IMR-90 (cell line): ENCODE results near the gene C16orf96. TPM values are rescaled to one million over a fixed set of nuclear protein-coding genes. Genes with fewer than 3 reads are reported as not detected.

Source experiments
- ATAC-seq: fragments of 200-7000 bp; cut with Tn5 transposase; 2 replicates; pipeline ENCODE4 v1.9.1; 2020; ENCODE audit warnings: low read depth, mild to moderate bottlenecking, moderate library complexity
- BruUV-seq: library from RNA; stranded (reverse); fragments of 400-500 nt; replicated peaks from 2 replicates; lab custom pipeline; 2021; lab: Mats Ljungman, UMichigan
- CTCF ChIA-PET: fragments of 300-600 bp; formaldehyde crosslinking; extraction: SDS; loops from one replicate; lab custom pipeline; 2021; ENCODE audit warnings: antibody characterized with exemption; lab: Yijun Ruan, JAX
- POLR2A ChIA-PET: fragments of 300-600 bp; sonication (Branson Sonifier 250); formaldehyde crosslinking; loops from one replicate; lab custom pipeline; 2022; ENCODE audit warnings: antibody characterized with exemption; ENCODE audit not compliant: unreplicated experiment; lab: Charles Lee
- DNase-seq: peaks from one replicate; pipeline ENCODE4 v3.0.0; 2013
- H2AFZ ChIP-seq: replicated peaks from 2 replicates; pipeline ENCODE3; 2013; ENCODE audit warnings: low read length, mild to moderate bottlenecking; ENCODE audit not compliant: poor library complexity
- H2AK5ac ChIP-seq: 2 replicates; pipeline ENCODE4 v1.6.1; 2013; ENCODE audit warnings: low read depth, low read length, inconsistent platforms
- H2AK9ac ChIP-seq: replicated peaks from 2 replicates; pipeline ENCODE3; 2013; ENCODE audit warnings: mild to moderate bottlenecking, low read depth, low read length, moderate library complexity; ENCODE audit not compliant: poor library complexity
- H2BK120ac ChIP-seq: 2 replicates; pipeline ENCODE4 v1.6.1; 2013; ENCODE audit warnings: low read depth, low read length, inconsistent platforms
- H2BK15ac ChIP-seq: 3 replicates; pipeline ENCODE4 v1.6.1; 2013; ENCODE audit warnings: low read depth, low read length, inconsistent platforms
- H2BK20ac ChIP-seq: 2 replicates; pipeline ENCODE4 v1.6.1; 2013; ENCODE audit warnings: low read depth, mild to moderate bottlenecking, inconsistent platforms, low read length, moderate library complexity
- H2BK5ac ChIP-seq: 2 replicates; pipeline ENCODE4 v1.6.1; 2013; ENCODE audit warnings: mild to moderate bottlenecking, low read depth, low read length, inconsistent platforms; ENCODE audit not compliant: poor library complexity, severe bottlenecking
- H3K14ac ChIP-seq: replicated peaks from 2 replicates; pipeline ENCODE4 v1.6.1; 2013; ENCODE audit warnings: low read depth, low read length, inconsistent platforms
- H3K18ac ChIP-seq: 2 replicates; pipeline ENCODE4 v1.6.1; 2013; ENCODE audit warnings: low read depth, low read length, control low read depth
- H3K23ac ChIP-seq: 2 replicates; pipeline ENCODE4 v1.6.1; 2013; ENCODE audit warnings: low read depth, low read length, inconsistent platforms
- H3K27ac ChIP-seq: 2 replicates; pipeline ENCODE4 v1.5.1; 2013; ENCODE audit warnings: mild to moderate bottlenecking, control low read depth, low read length; ENCODE audit not compliant: insufficient read depth
- H3K27me3 ChIP-seq: 2 replicates; pipeline ENCODE4 v1.6.1; 2013; ENCODE audit warnings: low read length; ENCODE audit not compliant: control insufficient read depth, insufficient read depth
- H3K36me3 ChIP-seq: 2 replicates; pipeline ENCODE4 v1.6.1; 2013; ENCODE audit warnings: low read length, mixed read lengths; ENCODE audit not compliant: control insufficient read depth, insufficient read depth
- H3K4ac ChIP-seq: 2 replicates; pipeline ENCODE4 v1.6.1; 2013; ENCODE audit warnings: low read depth, low read length, inconsistent platforms
- H3K4me1 ChIP-seq: 2 replicates; pipeline ENCODE4 v1.6.1; 2013; ENCODE audit warnings: low read length, mixed read lengths; ENCODE audit not compliant: control insufficient read depth, insufficient read depth
- H3K4me2 ChIP-seq: 2 replicates; pipeline ENCODE4 v1.6.1; 2013; ENCODE audit warnings: low read depth, mild to moderate bottlenecking, control low read depth, low read length, moderate library complexity
- H3K4me3 ChIP-seq: 2 replicates; pipeline ENCODE4 v1.5.1; 2013; ENCODE audit warnings: low read depth, mild to moderate bottlenecking, control low read depth, low read length, moderate library complexity; ENCODE audit not compliant: insufficient read depth
- H3K56ac ChIP-seq: 2 replicates; pipeline ENCODE4 v1.6.1; 2013; ENCODE audit warnings: low read length, inconsistent platforms; ENCODE audit not compliant: insufficient read depth; ENCODE audit errors: extremely low read depth
- H3K79me1 ChIP-seq, 2 experiments: 2 replicates each; pipeline ENCODE4 v1.6.1; 2013; ENCODE audit warnings: low read length in 2 of 2, inconsistent platforms in 1 of 2, low read depth in 1 of 2
- H3K9ac ChIP-seq: 2 replicates; pipeline ENCODE4 v1.6.1; 2013; ENCODE audit warnings: low read depth, low read length, control low read depth
- H3K9me1 ChIP-seq: 2 replicates; pipeline ENCODE4 v1.6.1; 2013; ENCODE audit warnings: low read length, inconsistent platforms; ENCODE audit not compliant: insufficient read depth
- H3K9me3 ChIP-seq: 2 replicates; pipeline ENCODE4 v1.6.1; 2013; ENCODE audit warnings: low read length; ENCODE audit not compliant: control insufficient read depth, insufficient read depth
- H4K20me1 ChIP-seq: 2 replicates; pipeline ENCODE4 v1.6.1; 2013; ENCODE audit warnings: low read length, inconsistent platforms; ENCODE audit not compliant: insufficient read depth
- H4K5ac ChIP-seq: 2 replicates; pipeline ENCODE4 v1.6.1; 2013; ENCODE audit warnings: mild to moderate bottlenecking, low read depth, low read length, control low read depth
- H4K8ac ChIP-seq, 2 experiments: 2 replicates each; pipeline ENCODE4 v1.6.1; 2013; ENCODE audit warnings: low read depth in 2 of 2, low read length in 2 of 2, control low read depth in 1 of 2, inconsistent platforms in 1 of 2
- H4K91ac ChIP-seq: 2 replicates; pipeline ENCODE4 v1.6.1; 2013; ENCODE audit warnings: low read depth, low read length, inconsistent platforms; ENCODE audit not compliant: insufficient read depth
- BHLHE40 ChIP-seq: fragments of 150-350 bp; IDR thresholded peaks from 2 replicates; pipeline ENCODE4 v1.6.1; 2016; ENCODE audit warnings: mild to moderate bottlenecking, low read depth, low read length
- CHD1 ChIP-seq: IDR thresholded peaks from 2 replicates; pipeline ENCODE4 v1.6.1; 2012; ENCODE audit warnings: low read depth, low read length, improper control_type of control experiment
- FOS ChIP-seq: fragments of 150-350 bp; IDR thresholded peaks from 2 replicates; pipeline ENCODE4 v1.6.1; 2016; ENCODE audit warnings: low read depth, low read length
- MXI1 ChIP-seq: IDR thresholded peaks from 2 replicates; pipeline ENCODE4 v1.6.1; 2012; ENCODE audit warnings: low read depth, mild to moderate bottlenecking, low read length, moderate library complexity, borderline replicate concordance
- NFE2L2 ChIP-seq: fragments of 150-350 bp; IDR thresholded peaks from 2 replicates; pipeline ENCODE4 v1.6.1; 2016; ENCODE audit warnings: low read depth, mild to moderate bottlenecking, low read length
- RFX5 ChIP-seq: IDR thresholded peaks from 2 replicates; pipeline ENCODE4 v1.8.0; 2012; ENCODE audit warnings: low read depth, mild to moderate bottlenecking, low read length, moderate library complexity
- SMC3 ChIP-seq: fragments of 150-350 bp; IDR thresholded peaks from 2 replicates; pipeline ENCODE4 v1.6.1; 2016; ENCODE audit warnings: low read depth, mild to moderate bottlenecking, antibody characterized with exemption, low read length, moderate library complexity
- WGBS, 2 experiments: methylation state at CpG; one replicate each; pipeline versions ENCODE4 v1.1.5 to v1.1.7; 2013; ENCODE audit warnings: missing lambda C conversion rate in 2 of 2; ENCODE audit not compliant: insufficient read length in 1 of 2; ENCODE audit errors: extremely low coverage in 2 of 2; 5-methylcytosine and 5-hydroxymethylcytosine counted together
- dilution Hi-C: fragments of 300-500 bp; cut with HindIII; formaldehyde crosslinking; loops from one replicate; pipeline ENCODE4 v1.14.3; 2018; ENCODE audit warnings: low sequenced_read_pairs; ENCODE audit not compliant: unreplicated experiment
- in situ Hi-C: fragments of 300-500 bp; cut with MboI; formaldehyde crosslinking; loops from 3 replicates; pipeline ENCODE4 v1.14.3; 2019; ENCODE audit warnings: low sequenced_read_pairs, inconsistent platforms, mixed read lengths
- intact Hi-C: fragments of 100-400 bp; cut with micrococcal nuclease; formaldehyde crosslinking; loops from 2 replicates; pipeline ENCODE4 v1.10.0; 2022
- polyA plus RNA-seq, 3 experiments: library from polyadenylated mRNA; depleted of rRNA; stranded (reverse); fragments of >200 nt; gene quantifications; 2 replicates each; pipeline ENCODE4 v1.2.3, GENCODE V29; 2012; ENCODE audit warnings: low replicate concordance in 1 of 3
- total RNA-seq: library from RNA; depleted of rRNA; stranded (reverse); fragments of >200 nt; gene quantifications from 2 replicates; pipeline ENCODE4 v1.2.3, GENCODE V29; 2012
- TF ChIP-seq, protein P1 (sequence below): conservative IDR thresholded peaks from 2 replicates; pipeline ENCODE4 v1.5.1; 2012; ENCODE audit warnings: mild to moderate bottlenecking, low read depth, low read length, improper control_type of control experiment
- TF ChIP-seq, protein P2 (sequence below): fragments of 150-350 bp; IDR thresholded peaks from 2 replicates; pipeline ENCODE4 v1.6.1; 2017; ENCODE audit warnings: mild to moderate bottlenecking, antibody characterized with exemption, low read length, low read depth
- TF ChIP-seq, protein P3 (sequence below): fragments of 150-350 bp; IDR thresholded peaks from 2 replicates; pipeline ENCODE4 v1.6.1; 2016; ENCODE audit warnings: low read depth, mild to moderate bottlenecking, low read length, moderate library complexity, borderline replicate concordance

The C16orf96 gene
- total and polyA plus RNA-seq, 2 of the 4 experiments (the other 2 are of a cell fraction): not detected

DNA sequence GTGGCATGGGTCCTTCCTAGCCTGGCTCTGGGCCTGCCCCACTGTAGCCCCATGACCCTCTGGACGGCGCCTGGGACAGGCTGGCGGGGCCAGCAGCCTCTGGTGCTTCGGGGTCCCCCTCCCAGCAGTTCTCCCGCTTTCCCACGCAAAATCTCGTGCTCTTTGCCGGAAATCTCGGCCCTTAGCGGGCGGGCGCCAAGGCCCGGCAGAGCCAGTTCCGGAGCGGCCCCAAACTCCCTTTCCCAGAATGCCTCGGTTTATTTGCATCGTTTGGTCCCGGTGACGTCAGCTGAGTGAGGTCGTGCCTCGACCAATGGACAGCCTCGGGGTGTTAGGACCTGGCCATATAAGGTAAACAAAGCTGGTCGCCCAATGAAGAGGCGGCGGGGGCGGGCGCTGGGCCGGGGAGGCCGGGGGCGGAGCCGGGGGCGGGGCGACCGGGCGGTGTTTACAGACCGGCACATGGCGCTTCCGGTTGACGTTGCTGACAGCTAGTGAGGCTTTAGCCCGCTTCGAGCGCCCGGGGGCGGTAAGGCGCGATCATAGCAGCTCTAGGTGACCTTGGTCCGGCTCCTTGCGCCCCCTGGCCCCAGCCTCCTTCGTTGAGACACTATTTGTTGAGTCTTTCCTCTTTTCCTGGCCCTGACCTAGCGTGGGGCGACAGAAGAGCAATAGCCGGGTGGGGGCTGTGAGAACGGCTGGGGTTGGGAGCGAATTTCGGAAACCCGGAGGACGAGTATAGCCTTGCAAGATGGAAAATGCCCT is 60.1 kb downstream of the C16orf96 start (continued):
- TF ChIP-seq, protein P1, sequence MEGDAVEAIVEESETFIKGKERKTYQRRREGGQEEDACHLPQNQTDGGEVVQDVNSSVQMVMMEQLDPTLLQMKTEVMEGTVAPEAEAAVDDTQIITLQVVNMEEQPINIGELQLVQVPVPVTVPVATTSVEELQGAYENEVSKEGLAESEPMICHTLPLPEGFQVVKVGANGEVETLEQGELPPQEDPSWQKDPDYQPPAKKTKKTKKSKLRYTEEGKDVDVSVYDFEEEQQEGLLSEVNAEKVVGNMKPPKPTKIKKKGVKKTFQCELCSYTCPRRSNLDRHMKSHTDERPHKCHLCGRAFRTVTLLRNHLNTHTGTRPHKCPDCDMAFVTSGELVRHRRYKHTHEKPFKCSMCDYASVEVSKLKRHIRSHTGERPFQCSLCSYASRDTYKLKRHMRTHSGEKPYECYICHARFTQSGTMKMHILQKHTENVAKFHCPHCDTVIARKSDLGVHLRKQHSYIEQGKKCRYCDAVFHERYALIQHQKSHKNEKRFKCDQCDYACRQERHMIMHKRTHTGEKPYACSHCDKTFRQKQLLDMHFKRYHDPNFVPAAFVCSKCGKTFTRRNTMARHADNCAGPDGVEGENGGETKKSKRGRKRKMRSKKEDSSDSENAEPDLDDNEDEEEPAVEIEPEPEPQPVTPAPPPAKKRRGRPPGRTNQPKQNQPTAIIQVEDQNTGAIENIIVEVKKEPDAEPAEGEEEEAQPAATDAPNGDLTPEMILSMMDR: peak; percentile 46
- TF ChIP-seq CHD1: no peak

DNA sequence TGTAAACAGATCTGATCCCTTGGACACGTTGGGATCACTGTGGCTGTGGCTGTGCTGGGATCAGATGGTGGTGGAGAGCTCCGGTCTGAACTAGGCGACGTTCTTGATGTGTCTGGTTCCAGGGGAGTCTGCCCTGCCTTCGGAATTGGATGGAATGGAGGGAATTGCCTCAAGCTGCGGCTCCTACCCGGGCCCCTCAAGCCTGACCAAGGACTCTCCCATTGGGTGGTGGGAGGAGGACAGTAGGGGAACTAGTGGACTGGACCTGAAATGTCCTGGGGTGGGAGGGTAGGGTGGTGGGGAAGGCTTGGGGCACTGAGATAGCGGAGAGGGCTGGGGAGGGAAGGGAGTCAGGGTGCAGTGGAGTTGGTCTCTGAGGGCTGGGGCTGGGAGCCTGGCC is 61.7 kb downstream of the C16orf96 start:
- H3K56ac ChIP-seq: no peak overlapping the region
- intact Hi-C loops (no loop called here), dilution Hi-C loops (no loop called here), in situ Hi-C loops (no loop called here)
- POLR2A ChIA-PET: no interaction called here
- H3K27ac ChIP-seq: no peak overlapping the region
- H3K4me1 ChIP-seq: peaks cover 10% of the 10 kb centered on the region
- H3K4me2 ChIP-seq: no peak overlapping the region
- H3K9me3 ChIP-seq: no peaks in the 10 kb centered on the region
- H3K23ac ChIP-seq: no peak overlapping the region
- H3K14ac ChIP-seq: no peak overlapping the region
- H3K4me3 ChIP-seq: no peak overlapping the region
- CTCF ChIA-PET: no interaction called here
- no peak overlapping the region for H4K8ac ChIP-seq
- H3K27me3 ChIP-seq: no peaks in the 10 kb centered on the region
- no TSS peak for BruUV-seq
- peaks cover 11 to 22% of the 10 kb centered on the region in 2 experiments; a peak in 3 of 4 replicates for H3K79me1 ChIP-seq
- no peak for DNase-seq
- H4K20me1 ChIP-seq: peaks cover 12% of the 10 kb centered on the region
- H4K5ac ChIP-seq: no peak overlapping the region
- no peak overlapping the region for H3K4ac ChIP-seq
- H2AK9ac ChIP-seq: peak overlapping the region; percentile 85
- WGBS, 2 experiments: 58% methylated on average over 3 of the region's 8 CpGs; no CpG with 5 or more reads in 1 of the 2 experiments
- H2AK5ac ChIP-seq: peak overlapping the region; percentile 43; the same call in 1 of the 2 replicates
- H2AFZ ChIP-seq: no peak overlapping the region
- H3K9ac ChIP-seq: no peak overlapping the region
- H2BK120ac ChIP-seq: no peak overlapping the region
- no peak for ATAC-seq
- no peak overlapping the region for H3K18ac ChIP-seq
- H3K36me3 ChIP-seq: no peaks in the 10 kb centered on the region
- no peak overlapping the region for H2BK15ac ChIP-seq
- no peak overlapping the region for H4K91ac ChIP-seq
- H2BK5ac ChIP-seq: no peak overlapping the region
- no peak overlapping the region for H2BK20ac ChIP-seq
- peaks cover 6% of the 10 kb centered on the region for H3K9me1 ChIP-seq
- TF ChIP-seq RFX5 (no peak), NFE2L2 (no peak), BHLHE40 (no peak), SMC3 (no peak), FOS (no peak), MXI1 (no peak)
- TF ChIP-seq, protein P2, sequence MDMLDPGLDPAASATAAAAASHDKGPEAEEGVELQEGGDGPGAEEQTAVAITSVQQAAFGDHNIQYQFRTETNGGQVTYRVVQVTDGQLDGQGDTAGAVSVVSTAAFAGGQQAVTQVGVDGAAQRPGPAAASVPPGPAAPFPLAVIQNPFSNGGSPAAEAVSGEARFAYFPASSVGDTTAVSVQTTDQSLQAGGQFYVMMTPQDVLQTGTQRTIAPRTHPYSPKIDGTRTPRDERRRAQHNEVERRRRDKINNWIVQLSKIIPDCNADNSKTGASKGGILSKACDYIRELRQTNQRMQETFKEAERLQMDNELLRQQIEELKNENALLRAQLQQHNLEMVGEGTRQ: no peak
- TF ChIP-seq, protein P3, sequence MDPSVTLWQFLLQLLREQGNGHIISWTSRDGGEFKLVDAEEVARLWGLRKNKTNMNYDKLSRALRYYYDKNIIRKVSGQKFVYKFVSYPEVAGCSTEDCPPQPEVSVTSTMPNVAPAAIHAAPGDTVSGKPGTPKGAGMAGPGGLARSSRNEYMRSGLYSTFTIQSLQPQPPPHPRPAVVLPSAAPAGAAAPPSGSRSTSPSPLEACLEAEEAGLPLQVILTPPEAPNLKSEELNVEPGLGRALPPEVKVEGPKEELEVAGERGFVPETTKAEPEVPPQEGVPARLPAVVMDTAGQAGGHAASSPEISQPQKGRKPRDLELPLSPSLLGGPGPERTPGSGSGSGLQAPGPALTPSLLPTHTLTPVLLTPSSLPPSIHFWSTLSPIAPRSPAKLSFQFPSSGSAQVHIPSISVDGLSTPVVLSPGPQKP: no peak
